HL-60 (cell line): ENCODE results near the gene TMX4.

Source experiments
- CTCF ChIP-seq: IDR thresholded peaks from one replicate; pipeline ENCODE4 v1.5.1; 2011; ENCODE audit warnings: low read length, control low read depth, inconsistent platforms; ENCODE audit not compliant: insufficient read depth
- GABPA ChIP-seq: IDR thresholded peaks from 2 replicates; pipeline ENCODE4 v1.6.1; 2012; ENCODE audit warnings: low read depth
- POLR2AphosphoS5 ChIP-seq: IDR thresholded peaks from 2 replicates; pipeline ENCODE4 v1.6.1; 2012; ENCODE audit warnings: low read depth
- REST ChIP-seq: IDR thresholded peaks from 2 replicates; pipeline ENCODE4 v1.6.1; 2012; ENCODE audit warnings: low read depth; ENCODE audit not compliant: insufficient replicate concordance
- SPI1 ChIP-seq: IDR thresholded peaks from 2 replicates; pipeline ENCODE4 v1.6.1; 2012; ENCODE audit warnings: low read depth, mild to moderate bottlenecking, borderline replicate concordance

- TF ChIP-seq CTCF: no peak
- TF ChIP-seq POLR2AphosphoS5: no peak
- no peak for TF ChIP-seq SPI1
- no peak for TF ChIP-seq REST
- TF ChIP-seq GABPA: no peak
Measured at GRCh38 chr20:7977709-7978108, 41.9 kb downstream of the TMX4 start.
